OCI-LY3 (cell line): Measurements from ENCODE around the gene GFRA1.

Source experiments
- EZH2phosphoT487 ChIP-seq: fragments of 200-600 bp; shearing (Covaris generic); IDR thresholded peaks from 2 replicates; pipeline ENCODE4 v1.6.1; 2018; ENCODE audit warnings: antibody characterized with exemption, mixed run types, low read depth
- TF ChIP-seq, protein P1 (sequence below): fragments of 200-600, 300-600 bp; sonication (generic); IDR thresholded peaks from 2 replicates; pipeline ENCODE4 v1.5.1; 2014; ENCODE audit warnings: antibody characterized with exemption, low read length, low read depth

DNA sequence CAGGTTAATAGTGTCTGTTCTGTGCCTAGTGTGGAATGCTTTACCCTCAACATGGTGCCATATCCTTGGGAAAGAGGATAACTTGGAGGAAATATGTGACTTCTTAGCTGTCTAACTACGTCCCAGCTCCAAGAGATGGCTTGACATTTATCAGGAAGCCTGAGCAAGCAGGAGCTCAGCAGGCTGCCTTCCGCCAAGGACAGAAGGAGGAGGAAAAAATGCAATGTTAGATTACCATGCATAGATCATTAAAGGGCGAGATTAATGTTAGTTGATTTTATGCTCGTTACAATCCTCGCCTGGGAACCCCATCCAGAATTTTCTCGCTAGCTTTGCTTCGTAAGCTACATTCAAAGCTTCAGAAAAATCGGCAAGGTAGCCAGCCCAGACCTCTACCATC lies 97.8 kb downstream of the GFRA1 start:
- TF ChIP-seq, protein P1, sequence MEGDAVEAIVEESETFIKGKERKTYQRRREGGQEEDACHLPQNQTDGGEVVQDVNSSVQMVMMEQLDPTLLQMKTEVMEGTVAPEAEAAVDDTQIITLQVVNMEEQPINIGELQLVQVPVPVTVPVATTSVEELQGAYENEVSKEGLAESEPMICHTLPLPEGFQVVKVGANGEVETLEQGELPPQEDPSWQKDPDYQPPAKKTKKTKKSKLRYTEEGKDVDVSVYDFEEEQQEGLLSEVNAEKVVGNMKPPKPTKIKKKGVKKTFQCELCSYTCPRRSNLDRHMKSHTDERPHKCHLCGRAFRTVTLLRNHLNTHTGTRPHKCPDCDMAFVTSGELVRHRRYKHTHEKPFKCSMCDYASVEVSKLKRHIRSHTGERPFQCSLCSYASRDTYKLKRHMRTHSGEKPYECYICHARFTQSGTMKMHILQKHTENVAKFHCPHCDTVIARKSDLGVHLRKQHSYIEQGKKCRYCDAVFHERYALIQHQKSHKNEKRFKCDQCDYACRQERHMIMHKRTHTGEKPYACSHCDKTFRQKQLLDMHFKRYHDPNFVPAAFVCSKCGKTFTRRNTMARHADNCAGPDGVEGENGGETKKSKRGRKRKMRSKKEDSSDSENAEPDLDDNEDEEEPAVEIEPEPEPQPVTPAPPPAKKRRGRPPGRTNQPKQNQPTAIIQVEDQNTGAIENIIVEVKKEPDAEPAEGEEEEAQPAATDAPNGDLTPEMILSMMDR, result no peak
- no peak for TF ChIP-seq EZH2phosphoT487
